Heart left ventricle (tissue), 13 donors: ENCODE data around the gene MOCS2.

Experiments used
- POLR2A ChIP-seq, 2 donors: fragments of 450-650 bp; IDR thresholded peaks; one replicate each; pipeline ENCODE4 v1.6.1; 2017; ENCODE audit warnings: antibody characterized with exemption in 2 of 2, mild to moderate bottlenecking in 2 of 2, moderate library complexity in 2 of 2
- TF ChIP-seq, protein P1 (sequence below), 12 donors: fragments of 200-600 bp; sonication (generic) in 4 of 12; IDR thresholded peaks; one replicate each; pipeline versions ENCODE4 v1.5.0 to v1.8.0; 2018 to 2022; ENCODE audit warnings: antibody characterized with exemption in 12 of 12, mild to moderate bottlenecking in 5 of 12
- donor health status: ischemic (EF 13 %, LVEDD 7.1; RV severe dilation, severe dysfunction).
- donor health status: DM: no; HTN: yes; CAD: no.
- donor health status: DM: no; HTN: no; CAD: no.
- donor health status: ischemic (EF 25% LVEDD 6.9; RV normal size, moderate dysfunction).
- donor health status: ischemic (EF 25% LVEDD 5.7; RV mildly dilated, moderate dysfunction).
- donor health status: ischemic (EF 35%, LVEDD 5.7; RV mildly dilated, moderate dysfunction).
- donor health status: nonischemic (EF 11% LVEDD 7.7; RV severe dilation, severe dysfunction).
- donor health status: DM: yes; HTN: yes; CAD: no.
- donor health status: PGD.
- donor health status: ischemic (EF 29% LVEDD 5.4; RV normal size, mild dysfunction).
- donor health status: nonischemic (EF 23%, LVEDD 6.1; RV moderate dilation, normal function).

DNA sequence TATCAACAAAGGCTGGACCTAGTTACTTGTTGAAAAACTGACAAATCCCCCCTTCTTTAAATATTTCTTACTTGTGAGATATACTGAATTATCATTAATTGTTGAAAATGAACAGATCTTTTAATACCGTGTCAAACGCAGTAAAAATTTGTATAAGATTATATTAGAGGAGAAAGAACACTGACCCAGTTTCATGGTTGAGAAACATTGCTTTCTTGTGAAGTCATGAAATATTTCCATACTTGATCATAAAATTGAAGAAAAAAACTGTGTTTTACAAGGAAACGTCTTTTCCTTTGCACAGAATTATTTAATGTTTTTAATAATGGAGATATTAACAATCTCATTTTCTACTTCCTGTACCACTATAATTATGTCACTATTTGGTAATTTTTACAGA is 45.8 kb downstream of the MOCS2 start:
- no peak for TF ChIP-seq POLR2A (IDR thresholded peaks at IDR 0.05)
- TF ChIP-seq, protein P1, sequence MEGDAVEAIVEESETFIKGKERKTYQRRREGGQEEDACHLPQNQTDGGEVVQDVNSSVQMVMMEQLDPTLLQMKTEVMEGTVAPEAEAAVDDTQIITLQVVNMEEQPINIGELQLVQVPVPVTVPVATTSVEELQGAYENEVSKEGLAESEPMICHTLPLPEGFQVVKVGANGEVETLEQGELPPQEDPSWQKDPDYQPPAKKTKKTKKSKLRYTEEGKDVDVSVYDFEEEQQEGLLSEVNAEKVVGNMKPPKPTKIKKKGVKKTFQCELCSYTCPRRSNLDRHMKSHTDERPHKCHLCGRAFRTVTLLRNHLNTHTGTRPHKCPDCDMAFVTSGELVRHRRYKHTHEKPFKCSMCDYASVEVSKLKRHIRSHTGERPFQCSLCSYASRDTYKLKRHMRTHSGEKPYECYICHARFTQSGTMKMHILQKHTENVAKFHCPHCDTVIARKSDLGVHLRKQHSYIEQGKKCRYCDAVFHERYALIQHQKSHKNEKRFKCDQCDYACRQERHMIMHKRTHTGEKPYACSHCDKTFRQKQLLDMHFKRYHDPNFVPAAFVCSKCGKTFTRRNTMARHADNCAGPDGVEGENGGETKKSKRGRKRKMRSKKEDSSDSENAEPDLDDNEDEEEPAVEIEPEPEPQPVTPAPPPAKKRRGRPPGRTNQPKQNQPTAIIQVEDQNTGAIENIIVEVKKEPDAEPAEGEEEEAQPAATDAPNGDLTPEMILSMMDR (IDR thresholded peaks at IDR 0.05), result no peak
